ENCODE results near the gene C1QA.

- TF ChIP-seq POLR2A (IDR thresholded peaks at IDR 0.05) (no peak), CTCF (IDR thresholded peaks at IDR 0.05) (no peak)
These were observed 34.8 kb upstream of the C1QA start for GRCh38 chr1:22601610-22602009.
